CD1c-positive myeloid dendritic cell (primary cell): Measurements from ENCODE around the gene SKOR1.

Experiments used
- DNase-seq: peaks from one replicate; pipeline ENCODE4 v3.0.0-alpha.2; 2016; ENCODE audit errors: extremely low spot score

SKOR1 gene

GRCh38 chr15:67796196-67797127 lies 28.8 kb upstream of the SKOR1 start:
- no peak for DNase-seq

- no peak for DNase-seq
Observed at GRCh38 chr15:67799801-67800205, 25.5 kb upstream of the SKOR1 start.

- no peak for DNase-seq
Observed at GRCh38 chr15:67801142-67801541, 24.2 kb upstream of the SKOR1 start.

GRCh38 chr15:67801926-67802914 lies 23.1 kb upstream of the SKOR1 start:
- DNase-seq = no peak

- DNase-seq = no peak
Observed at GRCh38 chr15:67803299-67803698, 22.0 kb upstream of the SKOR1 start.

GRCh38 chr15:67803996-67804843 lies 21.1 kb upstream of the SKOR1 start:
- no peak for DNase-seq

GRCh38 chr15:67805008-67805665 lies 20.2 kb upstream of the SKOR1 start:
- DNase-seq = no peak

GRCh38 chr15:67805666-67806516 lies 19.4 kb upstream of the SKOR1 start:
- no peak for DNase-seq

- no peak for DNase-seq
Observed at GRCh38 chr15:67806536-67806935, 18.8 kb upstream of the SKOR1 start.

GRCh38 chr15:67807141-67807540 lies 18.2 kb upstream of the SKOR1 start:
- no peak for DNase-seq

GRCh38 chr15:67807836-67808235 lies 17.5 kb upstream of the SKOR1 start:
- DNase-seq = no peak

GRCh38 chr15:67808821-67809220 lies 16.5 kb upstream of the SKOR1 start:
- DNase-seq = no peak

- no peak for DNase-seq
Observed at GRCh38 chr15:67809441-67809840, 15.9 kb upstream of the SKOR1 start.

- no peak for DNase-seq
Observed at GRCh38 chr15:67809866-67810265, 15.4 kb upstream of the SKOR1 start.

- no peak for DNase-seq
Observed at GRCh38 chr15:67812241-67812644, 13.1 kb upstream of the SKOR1 start.

- DNase-seq = no peak
Observed at GRCh38 chr15:67813104-67813634, 12.1 kb upstream of the SKOR1 start.

GRCh38 chr15:67815036-67815592 lies 10.2 kb upstream of the SKOR1 start:
- DNase-seq = no peak

- DNase-seq = no peak
Observed at GRCh38 chr15:67816668-67817067, 8.6 kb upstream of the SKOR1 start.

GRCh38 chr15:67818464-67818863 lies 6.8 kb upstream of the SKOR1 start:
- no peak for DNase-seq
